SK-N-MC (cell line): Measurements from ENCODE around the gene TMEM123.
"Not testable (repeated sequence)": the region's sequence is repeated elsewhere in the genome, so short reads cannot be mapped to it uniquely, and the experiment has no call there.

Source experiments
- DNase-seq: peaks from one replicate; pipeline ENCODE4 v3.0.0-alpha.2; 2011; ENCODE audit warnings: low read depth, low spot score
- H3K27ac ChIP-seq: fragments of 200-600 bp; sonication (generic); 2 replicates; pipeline ENCODE4 v1.5.1; 2016; ENCODE audit warnings: mixed run types
- H3K36me3 ChIP-seq: fragments of 200-600 bp; sonication (generic); 2 replicates; pipeline ENCODE4 v1.6.1; 2017; ENCODE audit warnings: antibody characterized with exemption, low read length, mixed read lengths; ENCODE audit not compliant: insufficient read depth
- H3K4me3 ChIP-seq: fragments of 200-600 bp; sonication (generic); 2 replicates; pipeline ENCODE4 v1.5.1; 2016
- H3K9ac ChIP-seq: fragments of 200-600 bp; sonication (generic); 2 replicates; pipeline ENCODE4 v1.8.0; 2017; ENCODE audit warnings: mixed run types, mixed read lengths; ENCODE audit not compliant: insufficient read length
- H3K9me3 ChIP-seq: fragments of 200-600 bp; sonication (generic); 2 replicates; pipeline ENCODE4 v1.6.1; 2017; ENCODE audit warnings: low read depth, mild to moderate bottlenecking, antibody characterized with exemption, low read length, moderate library complexity, mixed read lengths
- EZH2 ChIP-seq: fragments of 200-600 bp; sonication (generic); IDR thresholded peaks from one replicate; pipeline ENCODE4 v1.6.1; 2017; ENCODE audit warnings: antibody characterized with exemption
- FOXP2 ChIP-seq: optimal IDR thresholded peaks from 2 replicates; pipeline ENCODE3; 2011; ENCODE audit warnings: mild to moderate bottlenecking, moderate library complexity; ENCODE audit not compliant: insufficient read depth; ENCODE audit errors: extremely low read length, control extremely low read depth
- POLR2AphosphoS5 ChIP-seq: IDR thresholded peaks from 2 replicates; pipeline ENCODE4 v1.6.1; 2012; ENCODE audit warnings: mild to moderate bottlenecking, low read depth, low read length, borderline replicate concordance

The TMEM123 gene

DNA sequence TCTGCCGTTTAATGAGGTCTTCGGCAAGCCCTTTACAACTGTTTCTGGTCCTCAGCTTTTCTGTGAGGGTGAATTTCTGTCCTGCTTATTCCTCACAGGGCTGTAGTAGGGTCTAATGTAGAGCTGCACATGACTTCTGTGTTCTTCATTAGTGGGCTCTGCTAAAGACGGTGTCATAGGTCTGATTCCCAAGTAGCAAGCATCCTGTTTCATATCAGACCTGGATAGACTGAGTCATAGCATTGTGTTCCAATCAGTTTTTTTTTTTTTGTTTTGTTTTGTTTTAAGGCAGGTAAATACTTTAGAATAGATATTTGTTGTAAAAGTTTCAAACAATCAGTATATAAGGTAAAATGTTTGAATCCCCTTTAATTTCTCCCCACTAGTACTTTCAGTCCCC is 70.2 kb downstream of the TMEM123 start:
- no peak overlapping the region for H3K4me3 ChIP-seq
- no peak for DNase-seq
- peaks cover 18% of the 10 kb centered on the region for H3K36me3 ChIP-seq
- TF ChIP-seq EZH2 (no peak), POLR2AphosphoS5 (no peak), FOXP2 (no peak)
- H3K9me3 ChIP-seq, result no peaks in the 10 kb centered on the region
- H3K9ac ChIP-seq, result no peak overlapping the region
- H3K27ac ChIP-seq, result no peak overlapping the region

DNA sequence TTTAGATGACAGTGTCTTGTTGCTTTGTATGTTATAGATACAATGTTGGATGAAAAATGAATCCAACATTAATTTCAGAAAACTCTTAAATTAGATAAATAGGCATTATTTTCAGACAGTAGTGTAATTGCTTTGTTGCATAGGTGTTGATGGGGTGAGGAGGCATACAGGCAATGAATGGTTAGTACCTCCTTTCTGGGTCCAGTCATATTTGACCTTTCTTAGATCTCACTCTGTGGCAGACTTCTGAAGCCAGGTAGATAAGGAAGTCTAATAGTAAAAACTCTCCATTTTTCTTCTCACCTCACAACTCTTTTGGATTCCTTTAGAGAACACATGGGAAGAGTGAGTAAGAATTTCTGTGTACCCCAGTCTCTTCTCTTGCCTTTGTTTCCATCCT is 73.7 kb downstream of the TMEM123 start:
- H3K4me3 ChIP-seq, result no peak overlapping the region
- H3K27ac ChIP-seq, result no peak overlapping the region
- H3K36me3 ChIP-seq, result peaks cover 28% of the 10 kb centered on the region
- DNase-seq, result no peak
- no peaks in the 10 kb centered on the region for H3K9me3 ChIP-seq
- H3K9ac ChIP-seq, result no peak overlapping the region
- TF ChIP-seq POLR2AphosphoS5 (no peak), EZH2 (no peak), FOXP2 (no peak)

- H3K36me3 ChIP-seq, result peaks cover 28% of the 10 kb centered on the region
- H3K9me3 ChIP-seq, result no peaks in the 10 kb centered on the region
- no peak overlapping the region; the same call in 1 of the 2 replicates for H3K27ac ChIP-seq
- no peak overlapping the region for H3K4me3 ChIP-seq
- TF ChIP-seq FOXP2 (no peak), EZH2 (no peak), POLR2AphosphoS5 (no peak)
- no peak overlapping the region for H3K9ac ChIP-seq
- DNase-seq, result no peak
These were observed 74.7 kb downstream of the TMEM123 start for GRCh38 chr11:102377891-102378290.

DNA sequence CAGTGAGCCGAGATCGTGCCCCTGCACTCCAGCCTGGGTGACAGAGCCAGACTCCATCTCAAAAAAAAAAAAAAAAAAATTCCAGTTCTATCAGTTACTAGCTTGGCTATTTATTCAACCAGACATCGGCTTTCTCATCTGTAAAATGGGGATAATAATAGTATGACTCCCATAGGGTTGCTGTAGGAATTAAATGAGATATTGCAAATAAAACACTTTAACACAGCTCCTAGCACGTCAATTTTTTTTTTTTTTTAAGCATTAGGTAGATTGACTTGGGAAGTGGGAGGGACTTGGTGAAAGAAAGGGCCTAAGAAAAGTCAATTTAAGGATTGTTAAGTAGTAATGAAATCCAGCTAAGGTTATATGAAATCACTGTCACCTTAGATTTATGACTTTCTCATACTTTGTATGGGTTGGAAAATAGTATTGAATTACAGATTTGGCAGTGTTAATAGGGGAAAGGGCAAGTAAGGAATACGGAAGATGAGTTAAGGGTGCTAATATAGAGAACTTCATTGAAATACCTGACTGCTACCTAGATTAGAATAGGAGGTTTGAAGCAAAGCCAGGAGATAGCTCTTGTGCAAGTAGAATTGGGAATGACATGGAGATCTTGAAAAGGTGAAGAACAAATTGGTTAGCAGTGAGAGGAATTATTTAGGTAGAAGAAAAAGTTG is 76.7 kb downstream of the TMEM123 start:
- TF ChIP-seq POLR2AphosphoS5 (no peak), FOXP2 (no peak), EZH2 (no peak)
- Histone ChIP-seq H3K4me3 (no peak overlapping the region), H3K27ac (no peak overlapping the region), H3K9me3 (no peaks in the 10 kb centered on the region), H3K36me3 (peaks cover 28% of the 10 kb centered on the region), H3K9ac (no peak overlapping the region)
- DNase-seq, result no peak

DNA sequence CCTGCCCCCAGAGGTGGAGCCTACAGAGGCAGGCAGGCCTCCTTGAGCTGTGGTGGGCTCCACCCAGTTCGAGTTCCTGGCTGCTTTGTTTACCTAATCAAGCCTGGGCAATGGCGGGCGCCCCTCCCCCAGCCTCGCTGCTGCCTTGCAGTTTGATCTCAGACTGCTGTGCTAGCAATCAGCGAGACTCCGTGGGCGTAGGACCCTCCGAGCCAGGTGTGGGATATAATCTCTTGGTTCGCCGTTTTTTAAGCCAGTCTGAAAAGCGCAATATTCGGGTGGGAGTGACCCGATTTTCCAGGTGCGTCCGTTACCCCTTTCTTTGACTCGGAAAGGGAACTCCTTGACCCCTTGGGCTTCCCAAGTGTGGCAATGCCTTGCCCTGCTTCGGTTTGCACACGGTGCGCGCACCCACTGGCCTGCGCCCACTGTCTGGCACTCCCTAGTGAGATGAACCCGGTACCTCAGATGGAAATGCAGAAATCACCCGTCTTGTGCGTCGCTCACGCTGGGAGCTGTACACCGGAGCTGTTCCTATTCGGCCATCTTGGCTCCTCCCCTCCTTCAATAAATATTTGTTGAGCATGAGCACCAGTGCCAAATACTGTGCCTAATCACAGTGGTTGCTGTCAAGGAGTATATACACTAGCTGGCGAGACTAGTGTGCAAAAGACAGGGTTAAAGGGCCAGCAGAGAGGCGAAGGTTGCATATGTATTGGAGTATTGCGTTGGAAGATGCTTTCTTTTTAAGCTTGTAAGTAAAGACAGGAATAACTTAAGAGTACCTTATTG is 77.7 kb downstream of the TMEM123 start:
- not testable (repeated sequence) for DNase-seq, H3K9ac ChIP-seq, H3K27ac ChIP-seq, H3K9me3 ChIP-seq, H3K4me3 ChIP-seq
- H3K36me3 ChIP-seq, result peaks cover 26% of the 10 kb centered on the region

DNA sequence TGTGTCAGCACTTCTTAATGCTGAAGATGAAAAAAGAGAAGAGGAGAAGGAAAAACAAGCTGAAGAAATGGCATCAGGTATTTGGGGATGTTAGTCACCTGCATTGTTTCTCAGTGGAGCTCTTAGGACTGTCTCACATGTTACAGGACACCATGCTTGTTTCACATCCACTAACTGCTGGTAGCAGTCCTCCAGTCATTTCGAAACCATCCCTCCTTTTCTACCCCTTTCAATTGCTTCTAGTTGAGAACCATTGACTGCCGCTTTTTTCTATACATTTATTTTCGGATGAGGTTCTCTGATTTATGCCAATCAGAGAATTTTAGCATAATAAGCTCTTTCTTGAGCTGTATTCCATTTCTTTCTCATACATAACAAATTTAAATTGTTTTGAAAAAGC is 84.1 kb downstream of the TMEM123 start:
- DNase-seq, result no peak
- Histone ChIP-seq H3K36me3 (peaks cover 20% of the 10 kb centered on the region), H3K27ac (no peak overlapping the region), H3K4me3 (no peak overlapping the region), H3K9ac (no peak overlapping the region), H3K9me3 (no peaks in the 10 kb centered on the region)
- no peak for TF ChIP-seq EZH2
- TF ChIP-seq POLR2AphosphoS5, result no peak

GRCh38 chr11:102367364-102367763 is 85.2 kb downstream of the TMEM123 start:
- Histone ChIP-seq H3K9ac (no peak overlapping the region), H3K9me3 (no peaks in the 10 kb centered on the region), H3K27ac (no peak overlapping the region), H3K4me3 (no peak overlapping the region), H3K36me3 (peaks cover 25% of the 10 kb centered on the region)
- TF ChIP-seq POLR2AphosphoS5 (no peak), FOXP2 (no peak), EZH2 (no peak)
- no peak for DNase-seq

GRCh38 chr11:102364991-102365390 is 87.6 kb downstream of the TMEM123 start:
- no peak overlapping the region for H3K4me3 ChIP-seq
- no peak for DNase-seq
- H3K27ac ChIP-seq, result no peak overlapping the region
- H3K9ac ChIP-seq, result no peak overlapping the region
- H3K9me3 ChIP-seq, result no peaks in the 10 kb centered on the region
- TF ChIP-seq POLR2AphosphoS5, result no peak
- no peak for TF ChIP-seq EZH2
- no peak for TF ChIP-seq FOXP2
- peaks cover 37% of the 10 kb centered on the region for H3K36me3 ChIP-seq
